Cardiac muscle cell (in vitro differentiated cells and primary cell): Measurements from ENCODE around the gene C1orf74. TPM values are rescaled to one million over a fixed set of nuclear protein-coding genes. Genes with fewer than 3 reads are reported as not detected.

ENCODE experiments used
- DNase-seq, 2 donors: peaks; one replicate each; pipeline versions ENCODE4 v3.0.0 to v3.0.0-alpha.2; 2010 to 2017; ENCODE audit warnings: low read depth in 1 of 2, low spot score in 1 of 2
- H3K27ac ChIP-seq: fragments of 200-600 bp; sonication (generic); 2 replicates; pipeline ENCODE4 v1.5.1; 2016
- H3K27me3 ChIP-seq: fragments of 200-600 bp; sonication (generic); 2 replicates; pipeline ENCODE4 v1.6.0; 2016; ENCODE audit warnings: control low read depth
- H3K36me3 ChIP-seq: fragments of 200-600 bp; sonication (generic); 2 replicates; pipeline ENCODE4 v1.5.1; 2016; ENCODE audit warnings: control low read depth
- H3K4me1 ChIP-seq: fragments of 200-600 bp; sonication (generic); 2 replicates; pipeline ENCODE4 v1.8.1; 2017; ENCODE audit warnings: low read depth, mild to moderate bottlenecking, mixed run types
- H3K4me3 ChIP-seq: fragments of 200-600 bp; sonication (generic); 2 replicates; pipeline ENCODE4 v1.5.1; 2016; ENCODE audit warnings: mild to moderate bottlenecking
- H3K9me3 ChIP-seq: fragments of 200-600 bp; sonication (generic); 2 replicates; pipeline ENCODE4 v1.5.1; 2017; ENCODE audit warnings: low read depth, mild to moderate bottlenecking, control low read depth
- polyA plus RNA-seq: library from polyadenylated mRNA; unstranded; fragments of >200 nt; fragmentation: Nextera tagmentation; extraction: Ambion mirVana; gene quantifications from 2 replicates; pipeline ENCODE4 v1.2.1, GENCODE V29; 2016
- total RNA-seq: library from RNA; depleted of rRNA; stranded (reverse); fragments of >200 nt; gene quantifications from 2 replicates; pipeline ENCODE4 v1.2.3, GENCODE V29; 2016
- TF ChIP-seq, protein P1 (sequence below): IDR thresholded peaks from 2 replicates; pipeline ENCODE4 v1.5.1; 2012; ENCODE audit warnings: low read depth, mild to moderate bottlenecking, low read length

Gene C1orf74
- total and polyA plus RNA-seq, 2 experiments from 2014 or later = 3.6 to 4.4 TPM

DNA sequence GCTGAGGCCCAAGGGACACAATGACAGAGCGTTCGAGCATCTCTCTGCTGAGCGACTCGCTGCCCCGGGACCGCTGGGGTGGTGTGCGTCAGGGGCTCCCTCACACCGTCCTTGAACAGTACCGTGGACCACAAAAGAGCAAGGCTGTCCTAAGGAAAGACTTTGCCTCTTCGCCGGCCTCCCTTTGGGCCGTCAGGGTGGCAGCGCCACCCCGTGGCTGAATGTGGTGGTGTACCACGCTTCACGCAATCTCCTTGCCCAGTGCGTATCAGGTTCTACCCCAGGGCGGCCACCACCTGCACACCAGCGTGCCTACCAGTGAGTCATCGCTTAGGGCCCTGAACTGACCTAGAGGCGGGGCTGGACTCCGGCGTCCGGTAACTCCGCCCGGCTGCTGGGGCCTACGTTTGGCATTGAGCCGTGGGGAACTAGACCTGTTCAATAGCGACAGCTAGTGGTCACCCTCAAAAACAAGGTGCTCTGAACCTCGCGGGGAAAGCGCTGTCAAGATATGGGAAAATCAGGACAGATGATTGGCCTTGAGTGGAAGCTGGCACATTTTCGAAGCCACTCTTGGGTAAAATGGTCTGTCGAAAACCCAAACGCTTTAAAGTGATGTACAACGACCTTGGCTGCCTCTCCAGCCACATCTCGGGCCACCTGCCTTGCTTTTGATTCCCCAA, 36.6 kb downstream of the C1orf74 start:
- TF ChIP-seq, protein P1, sequence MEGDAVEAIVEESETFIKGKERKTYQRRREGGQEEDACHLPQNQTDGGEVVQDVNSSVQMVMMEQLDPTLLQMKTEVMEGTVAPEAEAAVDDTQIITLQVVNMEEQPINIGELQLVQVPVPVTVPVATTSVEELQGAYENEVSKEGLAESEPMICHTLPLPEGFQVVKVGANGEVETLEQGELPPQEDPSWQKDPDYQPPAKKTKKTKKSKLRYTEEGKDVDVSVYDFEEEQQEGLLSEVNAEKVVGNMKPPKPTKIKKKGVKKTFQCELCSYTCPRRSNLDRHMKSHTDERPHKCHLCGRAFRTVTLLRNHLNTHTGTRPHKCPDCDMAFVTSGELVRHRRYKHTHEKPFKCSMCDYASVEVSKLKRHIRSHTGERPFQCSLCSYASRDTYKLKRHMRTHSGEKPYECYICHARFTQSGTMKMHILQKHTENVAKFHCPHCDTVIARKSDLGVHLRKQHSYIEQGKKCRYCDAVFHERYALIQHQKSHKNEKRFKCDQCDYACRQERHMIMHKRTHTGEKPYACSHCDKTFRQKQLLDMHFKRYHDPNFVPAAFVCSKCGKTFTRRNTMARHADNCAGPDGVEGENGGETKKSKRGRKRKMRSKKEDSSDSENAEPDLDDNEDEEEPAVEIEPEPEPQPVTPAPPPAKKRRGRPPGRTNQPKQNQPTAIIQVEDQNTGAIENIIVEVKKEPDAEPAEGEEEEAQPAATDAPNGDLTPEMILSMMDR = peak; percentile 90
- Histone ChIP-seq H3K9me3 (no peaks in the 10 kb centered on the region), H3K4me3 (no peak overlapping the region), H3K4me1 (peaks cover 17% of the 10 kb centered on the region), H3K27ac (no peak overlapping the region), H3K36me3 (no peaks in the 10 kb centered on the region), H3K27me3 (no peaks in the 10 kb centered on the region)
- peak; percentile 94 to 97 for DNase-seq

DNA sequence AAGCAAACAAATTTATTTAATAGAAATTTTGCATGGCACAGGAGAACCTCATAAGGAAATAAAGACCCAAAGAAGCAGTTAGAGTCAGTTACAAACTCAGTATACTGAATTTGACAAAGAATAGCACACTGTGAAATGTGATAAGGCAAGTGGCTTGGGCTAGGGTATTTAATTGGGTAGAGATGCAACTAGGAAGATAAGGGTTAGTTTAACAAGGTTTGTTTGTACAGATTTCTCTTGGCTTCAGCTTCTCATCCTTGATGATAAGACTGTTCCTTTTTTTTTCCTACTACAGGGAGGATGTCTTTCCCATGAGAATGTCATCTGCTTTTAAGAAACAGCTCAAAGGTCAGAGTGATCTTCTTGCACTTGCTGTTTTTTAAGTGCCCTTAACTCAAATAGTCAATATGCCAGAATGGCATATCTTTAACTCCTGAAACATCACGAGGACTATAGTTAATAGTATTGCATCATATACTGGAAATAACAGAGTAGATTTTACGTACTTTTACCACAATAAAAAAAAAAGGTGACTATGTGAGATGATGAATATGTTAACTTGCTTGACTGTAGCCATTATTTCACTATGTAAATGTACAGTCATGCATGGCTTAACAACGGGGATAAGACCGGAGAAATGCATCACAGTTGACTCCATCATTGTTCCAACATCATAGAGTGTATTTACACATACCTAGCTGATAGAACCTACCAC, 37.8 kb downstream of the C1orf74 start:
- H3K27ac ChIP-seq = no peak overlapping the region
- peaks cover 28% of the 10 kb centered on the region for H3K4me1 ChIP-seq
- TF ChIP-seq, protein P1 = no peak
- H3K4me3 ChIP-seq = no peak overlapping the region
- no peaks in the 10 kb centered on the region for H3K27me3 ChIP-seq
- no peaks in the 10 kb centered on the region for H3K36me3 ChIP-seq
- DNase-seq = peak in 1 of 2 donors; percentile 9
- H3K9me3 ChIP-seq = no peaks in the 10 kb centered on the region

DNA sequence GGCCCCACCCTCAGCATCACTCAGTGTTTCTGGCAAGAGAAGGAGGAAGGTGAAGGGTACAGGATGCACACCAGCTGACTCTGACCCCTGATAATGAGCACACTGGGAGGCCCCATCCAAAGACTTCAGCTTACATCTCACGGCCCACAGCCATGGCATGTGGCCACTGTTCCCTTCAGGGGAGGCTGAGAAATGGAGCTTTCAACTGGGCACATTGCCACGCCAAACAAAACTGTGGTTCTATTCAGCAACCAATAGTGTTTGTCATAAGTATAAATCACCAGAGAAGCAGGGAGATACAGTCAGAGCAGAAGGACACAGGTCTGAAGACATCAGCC, 41.2 kb downstream of the C1orf74 start:
- TF ChIP-seq, protein P1 = no peak
- peak in 1 of 2 donors; percentile 81 for DNase-seq

DNA sequence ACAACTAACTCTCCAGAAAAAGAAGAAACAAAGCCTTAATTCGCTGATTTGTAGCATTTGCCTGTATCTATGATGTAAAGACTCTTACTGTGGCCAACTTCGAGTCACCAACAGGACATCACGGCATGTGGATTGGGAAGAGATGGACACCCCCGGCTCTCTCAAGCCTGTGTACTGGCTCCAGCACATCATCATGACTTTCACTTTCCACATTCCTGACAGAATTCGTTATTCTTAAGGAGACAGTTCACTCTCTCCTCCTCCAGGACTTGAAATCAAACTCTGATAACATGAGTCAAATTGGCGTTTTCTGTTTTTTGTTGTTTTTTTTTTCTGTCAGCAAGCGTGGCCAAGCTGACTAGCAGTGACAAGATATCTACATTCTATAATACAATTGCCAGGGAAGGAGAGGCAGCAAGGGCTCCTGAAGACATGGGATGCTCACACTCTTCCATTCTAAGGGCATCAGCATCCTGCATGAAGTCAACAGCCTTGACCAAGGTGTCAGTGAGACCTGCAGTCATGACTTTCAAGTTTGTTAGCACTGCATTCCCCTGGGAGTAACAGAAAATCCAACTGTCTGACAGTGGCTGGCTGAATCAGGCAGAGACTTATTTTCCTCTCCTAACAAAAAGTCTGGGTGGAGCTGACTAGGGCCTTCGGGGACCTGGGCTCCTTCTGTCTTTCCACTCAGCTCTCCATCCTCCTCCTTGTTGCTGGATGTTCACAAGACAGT, 41.8 kb downstream of the C1orf74 start:
- no peaks in the 10 kb centered on the region for H3K36me3 ChIP-seq
- H3K9me3 ChIP-seq = no peaks in the 10 kb centered on the region
- H3K4me3 ChIP-seq = no peak overlapping the region
- peaks cover 36% of the 10 kb centered on the region for H3K4me1 ChIP-seq
- peak in 1 of 2 donors; percentile 67 for DNase-seq
- TF ChIP-seq, protein P1 = no peak
- H3K27ac ChIP-seq = peak overlapping the region; percentile 82
- no peaks in the 10 kb centered on the region for H3K27me3 ChIP-seq

More for the DNA sequence above, 41.2 kb downstream of the C1orf74 start:
- Histone ChIP-seq H3K4me1 (peaks cover 36% of the 10 kb centered on the region), H3K27ac (peak overlapping the region; percentile 82), H3K9me3 (no peaks in the 10 kb centered on the region), H3K4me3 (no peak overlapping the region), H3K36me3 (no peaks in the 10 kb centered on the region), H3K27me3 (no peaks in the 10 kb centered on the region)

DNA sequence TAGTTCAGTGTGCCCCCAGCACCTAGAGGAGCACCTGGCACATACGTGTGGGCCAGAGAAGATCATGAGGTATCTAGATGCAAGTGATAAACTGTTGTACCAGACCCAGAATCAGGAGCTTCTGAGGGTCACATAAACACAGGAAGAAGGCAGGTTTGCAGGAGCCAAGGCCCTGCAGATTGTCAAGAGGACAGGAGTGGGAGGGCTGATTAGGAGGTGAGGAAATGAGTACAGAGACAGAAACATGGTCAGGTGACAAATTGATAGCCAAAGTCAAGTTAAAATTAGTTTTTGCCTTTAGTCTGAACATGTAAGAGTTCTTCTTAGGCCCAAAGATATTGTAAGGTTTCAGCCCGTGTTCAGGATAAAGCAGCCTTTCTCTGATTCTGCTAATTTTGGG, 42.5 kb downstream of the C1orf74 start:
- no peaks in the 10 kb centered on the region for H3K27me3 ChIP-seq
- TF ChIP-seq, protein P1 = no peak
- H3K4me1 ChIP-seq = peaks cover 29% of the 10 kb centered on the region
- H3K27ac ChIP-seq = peak overlapping the region; percentile 82
- peak in 1 of 2 donors; percentile 65 for DNase-seq
- H3K9me3 ChIP-seq = no peaks in the 10 kb centered on the region
- no peaks in the 10 kb centered on the region for H3K36me3 ChIP-seq
- H3K4me3 ChIP-seq = no peak overlapping the region
